ENCODE measurements around the gene DMRT2. TPM values are rescaled to one million over a fixed set of nuclear protein-coding genes. Genes with fewer than 3 reads are reported as not detected.
A peak's percentile ranks its signal among the peaks of the same experiment; 100 is the strongest.

The DMRT2 gene
- total and polyA plus RNA-seq, 7 experiments from 2014 or later: 0.44 TPM; not detected in 6

GRCh38 chr9:1026219-1026618 is 23.9 kb upstream of the DMRT2 start:
- Mint-ChIP-seq H3K27me3 (peaks cover 8 to 65% (median 39%) of the 10 kb centered on the region in 5 donors), H3K27ac (no peak overlapping the region), H3K36me3 (peaks cover 0 to 5% (median under 1%) of the 10 kb centered on the region in 5 donors), H3K4me1 (no peaks in the 10 kb centered on the region), H3K4me3 (no peak overlapping the region), H3K9me3 (peaks cover 0 to 26% (median 3%) of the 10 kb centered on the region in 11 donors)
- intact Hi-C loops (cut with micrococcal nuclease): no loop called here
- H3K4me1 ChIP-seq (ENCODE audit: control insufficient read depth in 2 of 2, insufficient read depth in 2 of 2, low read length in 2 of 2): no peaks in the 10 kb centered on the region
- ATAC-seq (no peak), DNase-seq (no peak)
- no peak overlapping the region for H3K27ac ChIP-seq (ENCODE audit: low read depth, low read length)
- ChIA-PET POLR2A (no interaction called here), CTCF (no interaction called here)
- no peak overlapping the region for H3K4me3 ChIP-seq (ENCODE audit: low read length)
- H3K9me3 ChIP-seq (ENCODE audit: control insufficient read depth in 2 of 3, low read length in 3 of 3): peaks cover 0 to 4% (median 0%) of the 10 kb centered on the region in 3 experiments
- H3K27me3 ChIP-seq (ENCODE audit: control insufficient read depth in 2 of 2, insufficient read depth in 2 of 2, low read length in 2 of 2): no peaks in the 10 kb centered on the region
- no peaks in the 10 kb centered on the region for H3K36me3 ChIP-seq (ENCODE audit: control insufficient read depth in 2 of 3, insufficient read depth in 3 of 3, low read length in 3 of 3)

GRCh38 chr9:1028501-1029190 is 21.5 kb upstream of the DMRT2 start:
- ChIA-PET CTCF (no interaction called here), POLR2A (no interaction called here)
- Histone ChIP-seq H3K36me3 (ENCODE audit: control insufficient read depth in 2 of 3, insufficient read depth in 3 of 3, low read length in 3 of 3) (no peaks in the 10 kb centered on the region), H3K9me3 (ENCODE audit: control insufficient read depth in 2 of 3, low read length in 3 of 3) (no peaks in the 10 kb centered on the region), H3K27ac (ENCODE audit: low read depth, low read length) (no peak overlapping the region), H3K4me3 (ENCODE audit: low read length) (no peak overlapping the region), H3K4me1 (ENCODE audit: control insufficient read depth in 2 of 2, insufficient read depth in 2 of 2, low read length in 2 of 2) (no peaks in the 10 kb centered on the region), H3K27me3 (ENCODE audit: control insufficient read depth in 2 of 2, insufficient read depth in 2 of 2, low read length in 2 of 2) (no peaks in the 10 kb centered on the region)
- Mint-ChIP-seq H3K4me3 (no peak overlapping the region), H3K27ac (no peak overlapping the region), H3K27me3 (peaks cover 10 to 60% (median 42%) of the 10 kb centered on the region in 5 donors), H3K36me3 (peaks cover 0 to 4% (median 0%) of the 10 kb centered on the region in 5 donors), H3K9me3 (peaks cover 0 to 5% (median 0%) of the 10 kb centered on the region in 11 donors), H3K4me1 (no peaks in the 10 kb centered on the region)
- intact Hi-C loops (cut with micrococcal nuclease): no loop called here
- DNase-seq (no peak), ATAC-seq (no peak)

- Histone ChIP-seq H3K27ac (ENCODE audit: low read depth, low read length) (no peak overlapping the region), H3K27me3 (ENCODE audit: control insufficient read depth in 2 of 2, insufficient read depth in 2 of 2, low read length in 2 of 2) (no peaks in the 10 kb centered on the region), H3K36me3 (ENCODE audit: control insufficient read depth in 2 of 3, insufficient read depth in 3 of 3, low read length in 3 of 3) (no peaks in the 10 kb centered on the region), H3K9me3 (ENCODE audit: control insufficient read depth in 2 of 3, low read length in 3 of 3) (no peaks in the 10 kb centered on the region), H3K4me1 (ENCODE audit: control insufficient read depth in 2 of 2, insufficient read depth in 2 of 2, low read length in 2 of 2) (no peaks in the 10 kb centered on the region), H3K4me3 (ENCODE audit: low read length) (no peak overlapping the region)
- Mint-ChIP-seq H3K9me3 (no peaks in the 10 kb centered on the region), H3K27ac (no peak overlapping the region), H3K4me3 (no peak overlapping the region), H3K36me3 (no peaks in the 10 kb centered on the region), H3K27me3 (peaks cover 21 to 42% (median 39%) of the 10 kb centered on the region in 5 donors), H3K4me1 (no peaks in the 10 kb centered on the region)
- DNase-seq (no peak), ATAC-seq (no peak)
- CTCF ChIA-PET: no interaction called here
- POLR2A ChIA-PET: no interaction called here
- intact Hi-C loops (cut with micrococcal nuclease): no loop called here
Measured at GRCh38 chr9:1031951-1032601, 18.1 kb upstream of the DMRT2 start.

GRCh38 chr9:1034271-1034670 is 15.9 kb upstream of the DMRT2 start:
- H3K27ac ChIP-seq (ENCODE audit: low read depth, low read length): no peak overlapping the region
- H3K27me3 Mint-ChIP-seq: peaks cover 30 to 46% (median 41%) of the 10 kb centered on the region in 5 donors
- intact Hi-C loops (cut with micrococcal nuclease): no loop called here
- no peaks in the 10 kb centered on the region for H3K4me1 ChIP-seq (ENCODE audit: control insufficient read depth in 2 of 2, insufficient read depth in 2 of 2, low read length in 2 of 2)
- no peaks in the 10 kb centered on the region for H3K9me3 ChIP-seq (ENCODE audit: control insufficient read depth in 2 of 3, low read length in 3 of 3)
- ChIA-PET CTCF (no interaction called here), POLR2A (no interaction called here)
- no peaks in the 10 kb centered on the region for H3K36me3 ChIP-seq (ENCODE audit: control insufficient read depth in 2 of 3, insufficient read depth in 3 of 3, low read length in 3 of 3)
- no peaks in the 10 kb centered on the region for H3K9me3 Mint-ChIP-seq
- no peaks in the 10 kb centered on the region for H3K36me3 Mint-ChIP-seq
- ATAC-seq (no peak), DNase-seq (no peak)
- no peak overlapping the region for H3K4me3 ChIP-seq (ENCODE audit: low read length)
- H3K4me3 Mint-ChIP-seq: no peak overlapping the region
- H3K27ac Mint-ChIP-seq: no peak overlapping the region
- no peaks in the 10 kb centered on the region for H3K27me3 ChIP-seq (ENCODE audit: control insufficient read depth in 2 of 2, insufficient read depth in 2 of 2, low read length in 2 of 2)
- H3K4me1 Mint-ChIP-seq: no peaks in the 10 kb centered on the region

- Mint-ChIP-seq H3K36me3 (peaks cover 0 to 5% (median 0%) of the 10 kb centered on the region in 5 donors), H3K27me3 (peaks cover 46 to 72% (median 67%) of the 10 kb centered on the region in 5 donors), H3K4me3 (no peak overlapping the region), H3K4me1 (peaks cover 0 to 17% (median 9%) of the 10 kb centered on the region in 7 donors), H3K9me3 (peaks cover 0 to 11% (median 4%) of the 10 kb centered on the region in 11 donors), H3K27ac (no peak overlapping the region)
- intact Hi-C loops (cut with micrococcal nuclease): no loop called here
- CTCF ChIA-PET: no interaction called here
- POLR2A ChIA-PET: no interaction called here
- no peaks in the 10 kb centered on the region for H3K9me3 ChIP-seq (ENCODE audit: control insufficient read depth in 2 of 3, low read length in 3 of 3)
- DNase-seq (no peak), ATAC-seq (no peak)
- H3K36me3 ChIP-seq (ENCODE audit: control insufficient read depth in 2 of 3, insufficient read depth in 3 of 3, low read length in 3 of 3): no peaks in the 10 kb centered on the region
- H3K27me3 ChIP-seq (ENCODE audit: control insufficient read depth in 2 of 2, insufficient read depth in 2 of 2, low read length in 2 of 2): peaks cover 1 to 12% of the 10 kb centered on the region in 2 donors
- H3K4me1 ChIP-seq (ENCODE audit: control insufficient read depth in 2 of 2, insufficient read depth in 2 of 2, low read length in 2 of 2): peaks cover 0 to 6% of the 10 kb centered on the region in 2 donors
- H3K4me3 ChIP-seq (ENCODE audit: low read length): no peak overlapping the region
- no peak overlapping the region for H3K27ac ChIP-seq (ENCODE audit: low read depth, low read length)
Measured at GRCh38 chr9:1039589-1039988, 10.6 kb upstream of the DMRT2 start.

GRCh38 chr9:1042466-1042865 is 7.7 kb upstream of the DMRT2 start:
- intact Hi-C loops (cut with micrococcal nuclease): loop anchor here in 1 of 2 donors (10.0 kb wide), 1 partner anchor 362 kb away; no protein-coding TSS in a partner anchor
- H3K36me3 Mint-ChIP-seq: peaks cover 0 to 6% (median 0%) of the 10 kb centered on the region in 5 donors
- H3K9me3 ChIP-seq (ENCODE audit: control insufficient read depth in 2 of 3, low read length in 3 of 3): no peaks in the 10 kb centered on the region
- H3K4me3 Mint-ChIP-seq: peak overlapping the region; percentile 1 to 67 (median 56)
- no peak overlapping the region for H3K4me3 ChIP-seq (ENCODE audit: low read length)
- ATAC-seq: peak; percentile 46
- no peak overlapping the region for H3K27ac Mint-ChIP-seq
- H3K36me3 ChIP-seq (ENCODE audit: control insufficient read depth in 2 of 3, insufficient read depth in 3 of 3, low read length in 3 of 3): no peaks in the 10 kb centered on the region
- peaks cover 4 to 8% of the 10 kb centered on the region in 2 donors for H3K4me1 ChIP-seq (ENCODE audit: control insufficient read depth in 2 of 2, insufficient read depth in 2 of 2, low read length in 2 of 2)
- DNase-seq: peak in 1 of 9 donors; percentile 42
- peaks cover 13 to 35% (median 20%) of the 10 kb centered on the region in 7 donors for H3K4me1 Mint-ChIP-seq
- peaks cover 67 to 87% (median 84%) of the 10 kb centered on the region in 5 donors for H3K27me3 Mint-ChIP-seq
- ChIA-PET POLR2A (no interaction called here), CTCF (no interaction called here)
- no peak overlapping the region for H3K27ac ChIP-seq (ENCODE audit: low read depth, low read length)
- H3K9me3 Mint-ChIP-seq: peaks cover 0 to 16% (median 8%) of the 10 kb centered on the region in 11 donors
- peaks cover 3 to 32% of the 10 kb centered on the region in 2 donors for H3K27me3 ChIP-seq (ENCODE audit: control insufficient read depth in 2 of 2, insufficient read depth in 2 of 2, low read length in 2 of 2)
